ENCODE results near the gene SMIM43. TPM values are rescaled to one million over a fixed set of nuclear protein-coding genes. Genes with fewer than 3 reads are reported as not detected.
"Not testable (repeated sequence)": the region's sequence is repeated elsewhere in the genome, so short reads cannot be mapped to it uniquely, and the experiment has no call there.

The SMIM43 gene
- total and polyA plus RNA-seq, 12 donors = 0.09 to 1.3 (median 0.15) TPM; not detected in 9

DNA sequence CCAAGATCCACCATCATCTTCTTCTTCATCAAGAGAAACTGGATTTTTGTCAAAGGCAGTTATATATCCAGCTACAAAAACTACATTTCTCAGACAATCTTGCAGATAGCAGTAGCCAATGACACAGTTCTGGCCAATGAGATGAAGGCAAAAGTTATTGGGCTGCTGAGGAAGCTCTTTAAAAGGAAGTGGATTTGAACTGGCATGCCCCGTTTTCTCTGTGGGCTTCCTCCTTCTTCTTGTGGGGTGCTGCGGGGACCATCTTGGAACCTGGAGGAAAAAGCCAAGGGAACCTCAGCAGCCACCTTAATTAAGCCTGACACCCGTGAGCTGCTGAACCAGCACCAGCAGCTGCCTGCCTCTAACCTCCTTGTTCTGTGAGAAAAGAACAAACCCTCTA lies 4.8 kb downstream of the SMIM43 start:
- H3K4me1 ChIP-seq = peaks cover 0 to 14% (median 9%) of the 10 kb centered on the region in 9 donors
- TF ChIP-seq, protein P1, sequence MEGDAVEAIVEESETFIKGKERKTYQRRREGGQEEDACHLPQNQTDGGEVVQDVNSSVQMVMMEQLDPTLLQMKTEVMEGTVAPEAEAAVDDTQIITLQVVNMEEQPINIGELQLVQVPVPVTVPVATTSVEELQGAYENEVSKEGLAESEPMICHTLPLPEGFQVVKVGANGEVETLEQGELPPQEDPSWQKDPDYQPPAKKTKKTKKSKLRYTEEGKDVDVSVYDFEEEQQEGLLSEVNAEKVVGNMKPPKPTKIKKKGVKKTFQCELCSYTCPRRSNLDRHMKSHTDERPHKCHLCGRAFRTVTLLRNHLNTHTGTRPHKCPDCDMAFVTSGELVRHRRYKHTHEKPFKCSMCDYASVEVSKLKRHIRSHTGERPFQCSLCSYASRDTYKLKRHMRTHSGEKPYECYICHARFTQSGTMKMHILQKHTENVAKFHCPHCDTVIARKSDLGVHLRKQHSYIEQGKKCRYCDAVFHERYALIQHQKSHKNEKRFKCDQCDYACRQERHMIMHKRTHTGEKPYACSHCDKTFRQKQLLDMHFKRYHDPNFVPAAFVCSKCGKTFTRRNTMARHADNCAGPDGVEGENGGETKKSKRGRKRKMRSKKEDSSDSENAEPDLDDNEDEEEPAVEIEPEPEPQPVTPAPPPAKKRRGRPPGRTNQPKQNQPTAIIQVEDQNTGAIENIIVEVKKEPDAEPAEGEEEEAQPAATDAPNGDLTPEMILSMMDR (IDR thresholded peaks at IDR 0.05) = no peak
- intact Hi-C loops (cut with DNase I) = no loop called here
- H3K27me3 ChIP-seq = peaks cover 7 to 57% (median 33%) of the 10 kb centered on the region in 7 donors
- no peak overlapping the region for H3K4me3 ChIP-seq
- H3K9me3 ChIP-seq = peaks cover 0 to 4% (median 0%) of the 10 kb centered on the region in 11 donors
- ATAC-seq = no peak
- no peaks in the 10 kb centered on the region for H3K36me3 ChIP-seq
- DNase-seq = no peak
- WGBS, 2 donors = 71 to 74% methylated on average over 3 of the region's 3 CpGs
- H3K27ac ChIP-seq = no peak overlapping the region

DNA sequence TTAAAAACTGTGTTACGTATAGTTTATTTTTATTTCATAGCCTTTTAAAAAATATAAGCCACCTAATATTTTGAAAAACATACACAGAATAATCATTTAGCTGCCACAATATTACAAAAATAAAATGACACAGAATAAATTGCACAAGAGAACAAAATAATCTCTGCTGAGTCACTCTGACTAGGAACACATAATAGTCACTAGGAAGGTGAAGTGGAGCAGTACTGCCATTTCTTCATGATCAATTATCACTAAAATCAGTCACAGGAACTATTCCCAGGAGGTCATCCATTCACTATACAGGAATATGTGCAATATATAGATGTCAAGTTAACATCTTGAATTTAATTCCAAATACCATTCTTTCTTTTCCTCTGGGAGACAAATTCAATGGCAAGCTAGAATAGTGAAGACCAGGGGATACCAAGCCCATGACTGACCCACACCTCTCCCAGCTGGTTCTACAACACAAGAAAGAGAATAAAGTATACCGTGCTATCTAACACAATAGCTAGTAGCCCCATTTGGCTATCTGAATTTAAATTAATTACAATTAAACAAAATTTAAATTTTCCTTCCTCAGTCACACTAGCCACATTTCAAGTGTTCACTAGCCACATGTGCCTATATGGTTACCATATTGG lies 5.9 kb downstream of the SMIM43 start:
- 88 to 91% methylated on average over 2 of the region's 2 CpGs for WGBS, 2 donors
- no peak for ATAC-seq
- TF ChIP-seq, protein P1 (IDR thresholded peaks at IDR 0.05) = no peak
- H3K27me3 ChIP-seq = peaks cover 0 to 45% (median 22%) of the 10 kb centered on the region in 7 donors
- intact Hi-C loops (cut with DNase I) = no loop called here
- peaks cover 0 to 2% (median 0%) of the 10 kb centered on the region in 9 donors for H3K4me1 ChIP-seq
- peaks cover 0 to 4% (median 0%) of the 10 kb centered on the region in 11 donors for H3K9me3 ChIP-seq
- no peak overlapping the region for H3K4me3 ChIP-seq
- H3K36me3 ChIP-seq = no peaks in the 10 kb centered on the region
- no peak overlapping the region for H3K27ac ChIP-seq
- DNase-seq = no peak

DNA sequence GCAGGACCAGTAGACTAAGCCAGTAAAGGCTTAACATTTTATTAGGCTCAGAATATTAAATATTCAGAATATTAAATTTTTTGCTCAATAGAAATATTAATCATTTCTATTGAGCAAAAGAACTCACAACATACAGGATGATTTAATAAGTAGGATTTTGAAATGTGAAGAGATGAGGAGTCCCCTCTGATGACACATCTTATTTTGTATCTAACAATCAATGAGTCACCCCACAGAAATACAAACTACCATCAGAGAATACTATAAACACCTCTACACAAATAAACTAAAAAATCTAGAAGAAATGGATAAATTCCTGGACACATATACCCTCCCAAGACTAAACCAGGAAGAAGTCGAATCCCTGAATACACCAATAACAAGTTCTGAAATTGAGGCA lies 12.8 kb downstream of the SMIM43 start:
- DNase-seq; H3K4me3 ChIP-seq; intact Hi-C loops (cut with DNase I); H3K36me3 ChIP-seq; H3K27ac ChIP-seq; H3K9me3 ChIP-seq; ATAC-seq; H3K4me1 ChIP-seq: not testable (repeated sequence)
- WGBS, 2 donors = 78 to 95% methylated on average over 1 of the region's 1 CpG
- H3K27me3 ChIP-seq = peaks cover 0 to 13% (median 0%) of the 10 kb centered on the region in 7 donors

DNA sequence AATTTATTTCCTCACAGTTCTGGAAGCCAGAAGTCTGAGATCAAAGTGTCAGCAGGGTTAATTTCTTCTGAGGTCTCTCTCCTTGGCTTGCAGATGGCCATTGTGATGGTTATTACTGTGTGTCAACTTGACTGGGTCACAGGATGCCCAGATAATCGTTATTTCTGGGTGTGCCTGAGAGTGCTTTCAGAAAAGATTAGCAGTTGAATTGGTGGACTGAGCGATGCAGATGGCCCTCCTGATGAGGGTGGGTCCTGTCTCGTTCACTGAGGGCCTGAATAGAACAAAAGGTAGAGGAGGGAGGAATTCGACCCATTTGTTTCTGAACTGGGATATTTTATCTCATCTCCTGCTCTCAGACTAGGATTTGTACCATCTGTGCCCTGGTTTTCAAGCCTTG lies 15.7 kb downstream of the SMIM43 start:
- no peaks in the 10 kb centered on the region for H3K4me1 ChIP-seq
- no peak for DNase-seq
- no peak overlapping the region for H3K27ac ChIP-seq
- ATAC-seq = no peak
- 20 to 39% methylated on average over 4 of the region's 4 CpGs for WGBS, 2 donors
- intact Hi-C loops (cut with DNase I) = no loop called here
- TF ChIP-seq, protein P1 (IDR thresholded peaks at IDR 0.05) = no peak
- no peaks in the 10 kb centered on the region for H3K36me3 ChIP-seq
- peaks cover 0 to 5% (median 0%) of the 10 kb centered on the region in 11 donors for H3K9me3 ChIP-seq
- peaks cover 0 to 2% (median 0%) of the 10 kb centered on the region in 7 donors for H3K27me3 ChIP-seq
- no peak overlapping the region for H3K4me3 ChIP-seq

DNA sequence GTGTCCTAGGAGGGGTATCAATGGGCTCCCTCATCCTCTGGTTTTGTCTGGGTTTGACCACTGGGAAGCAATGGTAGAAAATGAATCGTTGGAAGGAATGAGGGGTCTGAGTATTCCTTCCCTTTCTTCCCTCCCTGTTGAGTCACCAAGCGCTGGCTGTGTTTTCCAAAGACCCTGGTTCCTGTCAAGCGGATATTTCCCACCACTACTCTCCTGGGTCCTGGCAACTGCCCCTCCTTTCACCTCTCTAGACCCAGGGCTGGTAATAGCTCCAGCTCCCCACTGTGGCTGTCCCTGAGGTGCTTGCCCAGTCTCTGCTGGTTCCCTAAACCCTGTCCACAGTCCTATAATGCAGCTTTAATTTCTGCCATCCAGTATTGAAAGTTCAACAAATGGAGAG lies 22.2 kb downstream of the SMIM43 start:
- intact Hi-C loops (cut with DNase I) = no loop called here
- Histone ChIP-seq H3K27me3 (no peaks in the 10 kb centered on the region), H3K4me1 (peaks cover 0 to 25% (median 4%) of the 10 kb centered on the region in 9 donors), H3K36me3 (no peaks in the 10 kb centered on the region), H3K4me3 (no peak overlapping the region), H3K27ac (no peak overlapping the region), H3K9me3 (no peaks in the 10 kb centered on the region)
- WGBS, 2 donors = 55 to 58% methylated on average over 3 of the region's 3 CpGs
- TF ChIP-seq, protein P1 (IDR thresholded peaks at IDR 0.05) = no peak
- ATAC-seq (no peak), DNase-seq (no peak)
